A549 (cell line): ENCODE data around the gene KCNK2. TPM values are rescaled to one million over a fixed set of nuclear protein-coding genes. Genes with fewer than 3 reads are reported as not detected.

Source experiments
- ATAC-seq, 2 experiments: fragments of 200-7000 bp in 1 of 2; fragments of >200 bp in 1 of 2; cut with Nextera tagmentation in 1 of 2; cut with Tn5 transposase in 1 of 2; 3 replicates each; pipeline versions ENCODE4 v1.8.0 to v1.9.1; 2018 to 2020; ENCODE audit warnings: mild to moderate bottlenecking in 1 of 2, moderate library complexity in 1 of 2
- CTCF ChIA-PET: fragments of 300-600 bp; sonication (Branson Sonifier 250); formaldehyde crosslinking; extraction: SDS; loops from one replicate; lab custom pipeline; 2021; ENCODE audit warnings: antibody characterized with exemption, inconsistent platforms; lab: Yijun Ruan, JAX
- POLR2A ChIA-PET: fragments of 350-600 bp; formaldehyde crosslinking; extraction: SDS; loops from one replicate; lab custom pipeline; 2021; ENCODE audit warnings: antibody characterized with exemption, inconsistent platforms; lab: Yijun Ruan, JAX
- DNase-seq, 2 experiments: peaks; one replicate each; pipeline versions ENCODE4 v3.0.0 to v3.0.0-alpha.2; 2011 to 2016; ENCODE audit warnings: low read depth in 1 of 2, low spot score in 1 of 2
- FAIRE-seq: peaks from 2 replicates; lab custom pipeline; 2011; peaks lifted over from hg19 to GRCh38; lab: Jason Lieb, UNC
- H3K27ac ChIP-seq, 2 experiments: fragments of >200 bp; sonication (Bioruptor Twin); formaldehyde crosslinking; 3 replicates each; pipeline ENCODE4 v1.5.1; 2016 to 2017
- H3K4me1 ChIP-seq: fragments of >200 bp; sonication (Bioruptor Twin); formaldehyde crosslinking; 3 replicates; pipeline ENCODE4 v1.6.1; 2016
- H3K4me2 ChIP-seq: fragments of >200 bp; sonication (Bioruptor Twin); formaldehyde crosslinking; 3 replicates; pipeline ENCODE4 v1.6.1; 2016
- H3K4me3 ChIP-seq: fragments of >200 bp; sonication (Bioruptor Twin); formaldehyde crosslinking; 3 replicates; pipeline ENCODE4 v1.5.1; 2016
- H3K9me3 ChIP-seq: fragments of >200 bp; sonication (Bioruptor Twin); formaldehyde crosslinking; 3 replicates; pipeline ENCODE4 v1.6.1; 2016
- BHLHE40 ChIP-seq: IDR thresholded peaks from 2 replicates; pipeline ENCODE4 v1.6.1; 2012; ENCODE audit warnings: low read depth, low read length, inconsistent platforms
- CEBPB ChIP-seq, 2 experiments: fragments of >200 bp in 1 of 2; sonication (Bioruptor Twin) in 1 of 2; formaldehyde crosslinking in 1 of 2; IDR thresholded peaks; 2 replicates each; pipeline ENCODE4 v1.6.1; 2012 to 2016
- EHF ChIP-seq: fragments of 250-450 bp; sonication (Bioruptor Pico); IDR thresholded peaks from 2 replicates; pipeline ENCODE4 v1.5.0; 2020; ENCODE audit warnings: mild to moderate bottlenecking
- EHMT2 ChIP-seq: fragments of 200-600 bp; sonication (generic); IDR thresholded peaks from 2 replicates; pipeline ENCODE4 v1.6.1; 2016; ENCODE audit warnings: antibody characterized with exemption, low read depth, mild to moderate bottlenecking, moderate library complexity
- FOSB ChIP-seq: fragments of 250-450 bp; sonication (Bioruptor Pico); IDR thresholded peaks from 2 replicates; pipeline ENCODE4 v1.5.0; 2020; ENCODE audit warnings: mild to moderate bottlenecking, moderate library complexity
- FOXS1 ChIP-seq: fragments of 250-450 bp; sonication (Bioruptor Pico); IDR thresholded peaks from 2 replicates; pipeline ENCODE4 v1.5.0; 2020; ENCODE audit warnings: mild to moderate bottlenecking, moderate library complexity
- GATA3 ChIP-seq: IDR thresholded peaks from 2 replicates; pipeline ENCODE4 v1.6.1; 2012; ENCODE audit warnings: borderline replicate concordance
- HDAC2 ChIP-seq: fragments of 200-600 bp; sonication (generic); IDR thresholded peaks from 2 replicates; pipeline ENCODE4 v1.6.1; 2016
- HEYL ChIP-seq: fragments of 250-450 bp; sonication (Bioruptor Pico); IDR thresholded peaks from 2 replicates; pipeline ENCODE4 v1.8.0; 2021; ENCODE audit warnings: mild to moderate bottlenecking, moderate library complexity
- HOXA7 ChIP-seq: fragments of 250-450 bp; sonication (Bioruptor Pico); IDR thresholded peaks from 2 replicates; pipeline ENCODE4 v1.5.0; 2020; ENCODE audit warnings: mild to moderate bottlenecking, moderate library complexity
- HOXB5 ChIP-seq: fragments of 250-450 bp; sonication (Bioruptor Pico); IDR thresholded peaks from 2 replicates; pipeline ENCODE4 v1.5.0; 2020; ENCODE audit warnings: mild to moderate bottlenecking, moderate library complexity
- JUNB ChIP-seq: fragments of >200 bp; sonication (Bioruptor Twin); formaldehyde crosslinking; IDR thresholded peaks from 2 replicates; pipeline ENCODE4 v1.6.1; 2016
- KDM5A ChIP-seq: fragments of 200-600 bp; sonication (generic); IDR thresholded peaks from 2 replicates; pipeline ENCODE4 v1.6.1; 2016; ENCODE audit warnings: antibody characterized with exemption, mild to moderate bottlenecking
- MAFK ChIP-seq: fragments of 450-650 bp; IDR thresholded peaks from 2 replicates; pipeline ENCODE4 v1.6.1; 2014; ENCODE audit not compliant: partially characterized antibody
- MAZ ChIP-seq: fragments of 150-350 bp; IDR thresholded peaks from 2 replicates; pipeline ENCODE4 v1.6.1; 2014; ENCODE audit warnings: antibody characterized with exemption, low read depth, low read length, borderline replicate concordance
- MYC ChIP-seq: IDR thresholded peaks from 2 replicates; pipeline ENCODE4 v1.6.1; 2012; ENCODE audit warnings: mild to moderate bottlenecking, inconsistent platforms, low read length, improper control_type of control experiment, borderline replicate concordance
- NFE2L2 ChIP-seq: fragments of 150-350 bp; conservative IDR thresholded peaks from 2 replicates; pipeline ENCODE4 v1.6.1; 2014; ENCODE audit warnings: low read length
- PHF8 ChIP-seq: fragments of 200-600 bp; sonication (generic); IDR thresholded peaks from 2 replicates; pipeline ENCODE4 v1.6.1; 2016; ENCODE audit warnings: low read depth, mild to moderate bottlenecking, antibody characterized with exemption, moderate library complexity, borderline replicate concordance
- POLR2A ChIP-seq: IDR thresholded peaks from 2 replicates; pipeline ENCODE4 v1.6.1; 2012; ENCODE audit warnings: mild to moderate bottlenecking, low read length
- POLR2AphosphoS2 ChIP-seq: conservative IDR thresholded peaks from 2 replicates; pipeline ENCODE4 v1.6.1; 2012; ENCODE audit warnings: low read length, improper control_type of control experiment, inconsistent platforms
- RCOR1 ChIP-seq: fragments of 150-350 bp; IDR thresholded peaks from 2 replicates; pipeline ENCODE4 v1.6.1; 2014; ENCODE audit warnings: antibody characterized with exemption, low read length, low read depth
- RFX5 ChIP-seq: fragments of 450-650 bp; IDR thresholded peaks from 2 replicates; pipeline ENCODE4 v1.7.1; 2014; ENCODE audit warnings: antibody characterized with exemption, mild to moderate bottlenecking, moderate library complexity
- RNF2 ChIP-seq: fragments of 200-600 bp; sonication (generic); IDR thresholded peaks from 2 replicates; pipeline ENCODE4 v1.6.1; 2016; ENCODE audit warnings: low read depth, mild to moderate bottlenecking, antibody characterized with exemption, moderate library complexity, borderline replicate concordance
- SREBF2 ChIP-seq: fragments of 450-650 bp; IDR thresholded peaks from 2 replicates; pipeline ENCODE4 v1.6.1; 2014; ENCODE audit warnings: mild to moderate bottlenecking, moderate library complexity
- ZNF302 ChIP-seq: fragments of 250-450 bp; sonication (Bioruptor Pico); IDR thresholded peaks from 2 replicates; pipeline ENCODE4 v1.9.0; 2021; ENCODE audit warnings: inconsistent platforms, mild to moderate bottlenecking, moderate library complexity
- ZSCAN20 ChIP-seq: fragments of 250-450 bp; sonication (Bioruptor Pico); IDR thresholded peaks from 2 replicates; pipeline ENCODE4 v1.8.0; 2022; ENCODE audit warnings: mild to moderate bottlenecking, moderate library complexity
- WGBS: methylation state at CpG from one replicate; pipeline ENCODE4 v1.1.6; 2017; ENCODE audit errors: missing lambda C conversion rate; 5-methylcytosine and 5-hydroxymethylcytosine counted together
- polyA plus RNA-seq, 4 experiments: library from polyadenylated mRNA; depleted of rRNA in 3 of 4; stranded (reverse); fragments of >200 nt; fragmentation: RNase III in 1 of 4; extraction: RNeasy Plus Mini Kit Qiagen cat#74134 plus additional on column Dnase treatment in 1 of 4; gene quantifications; 2 replicates in 3 of 4; 3 replicates in 1 of 4; pipeline ENCODE4 v1.2.3, GENCODE V29; 2011 to 2017
- TF ChIP-seq, protein P1 (sequence below): IDR thresholded peaks from 2 replicates; pipeline ENCODE4 v1.6.1; 2012
- TF ChIP-seq, protein P2 (sequence below): IDR thresholded peaks from 2 replicates; pipeline ENCODE4 v1.6.1; 2012; ENCODE audit warnings: low read depth, borderline replicate concordance

KCNK2 gene
- polyA plus RNA-seq, 2 of the 4 experiments (the other 2 are of a cell fraction): 0.04 TPM; not detected in 1

DNA sequence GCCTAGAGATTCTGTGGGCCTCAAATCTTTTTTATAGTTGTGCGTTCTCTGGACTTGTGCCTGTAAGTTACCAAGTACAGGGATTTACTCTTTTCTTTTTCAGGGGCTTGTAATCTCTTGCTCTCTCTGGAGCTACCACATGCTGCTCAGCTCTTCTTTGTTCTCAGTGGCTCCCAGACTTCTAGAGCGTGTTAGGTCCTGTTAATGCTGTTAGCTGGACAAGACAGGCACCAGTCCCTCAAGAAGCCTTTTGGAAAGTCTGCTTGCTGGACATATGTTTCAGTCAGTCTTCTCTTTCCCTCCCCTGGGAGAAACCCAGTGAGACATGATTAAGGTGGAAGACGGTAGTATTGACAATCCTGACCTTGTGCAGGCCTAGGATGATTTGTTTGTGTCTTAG is 29.4 kb downstream of the KCNK2 start:
- no peak for ATAC-seq
- POLR2A ChIA-PET: interaction anchor here (0.6 kb wide), 1 partner anchor 13 kb away, joined by 3 read pairs; no protein-coding TSS in a partner anchor
- H3K4me1 ChIP-seq: peaks cover 14% of the 10 kb centered on the region
- CTCF ChIA-PET: interaction anchor here (0.7 kb wide), 1 partner anchor 485 kb away, joined by 3 read pairs; no protein-coding TSS in a partner anchor
- no peak for FAIRE-seq
- 0 out of 3 replicates have a peak, but pooled peaks cover 4% of the 10 kb centered on the region for H3K9me3 ChIP-seq
- WGBS: 55% methylated on average over 3 of the region's 3 CpGs
- no peak overlapping the region for H3K4me2 ChIP-seq
- TF ChIP-seq HDAC2 (no peak), PHF8 (no peak), RNF2 (no peak), MAZ (no peak), HEYL (no peak), FOSB (no peak), ZSCAN20 (CRISPR knock-in tag) (no peak), JUNB (no peak), RCOR1 (no peak), EHMT2 (no peak)
- TF ChIP-seq, protein P1, sequence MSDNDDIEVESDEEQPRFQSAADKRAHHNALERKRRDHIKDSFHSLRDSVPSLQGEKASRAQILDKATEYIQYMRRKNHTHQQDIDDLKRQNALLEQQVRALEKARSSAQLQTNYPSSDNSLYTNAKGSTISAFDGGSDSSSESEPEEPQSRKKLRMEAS: no peak
- TF ChIP-seq, all 56 proteins: peak for 0
- DNase-seq: no peak
- no peak overlapping the region for H3K4me3 ChIP-seq
- no peak overlapping the region for H3K27ac ChIP-seq

DNA sequence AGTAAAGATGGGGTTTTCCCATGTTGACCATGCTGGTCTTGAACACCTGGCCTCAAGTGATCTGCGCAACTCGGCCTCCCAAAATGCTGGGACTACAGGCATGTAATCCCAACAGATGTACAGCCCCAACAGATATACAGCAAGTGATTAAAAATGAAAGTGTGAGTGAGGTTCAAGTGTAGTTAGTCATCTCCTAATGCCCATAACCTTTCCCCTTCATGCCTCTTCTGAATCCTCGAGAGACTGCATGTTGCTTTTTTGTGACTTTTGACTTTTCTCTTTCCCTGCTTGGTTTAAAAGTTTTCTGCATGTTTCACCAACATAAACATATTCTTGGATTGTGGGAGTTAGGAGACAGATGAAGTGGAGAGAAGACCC is 31.2 kb downstream of the KCNK2 start:
- peak overlapping the region; percentile 34; the same call in 2 of the 3 replicates for H3K4me2 ChIP-seq
- H3K4me1 ChIP-seq: peaks cover 14% of the 10 kb centered on the region
- DNase-seq: no peak
- no peak overlapping the region for H3K4me3 ChIP-seq
- no peak for FAIRE-seq
- no peak for TF ChIP-seq NFE2L2
- TF ChIP-seq RCOR1: no peak
- no peak for TF ChIP-seq ZNF302 (CRISPR knock-in tag)
- TF ChIP-seq BHLHE40: no peak
- TF ChIP-seq HOXA7 (CRISPR knock-in tag): no peak
- no peak for TF ChIP-seq MYC
- no peak for TF ChIP-seq FOXS1 (CRISPR knock-in tag)
- TF ChIP-seq SREBF2: no peak
- no peak for TF ChIP-seq POLR2AphosphoS2
- TF ChIP-seq FOSB: no peak
- TF ChIP-seq PHF8: no peak
- no peak overlapping the region for H3K27ac ChIP-seq
- ChIA-PET CTCF (no interaction called here), POLR2A (no interaction called here)
- 53% methylated on average over 3 of the region's 3 CpGs for WGBS
- no peaks in the 10 kb centered on the region for H3K9me3 ChIP-seq
- no peak for ATAC-seq

DNA sequence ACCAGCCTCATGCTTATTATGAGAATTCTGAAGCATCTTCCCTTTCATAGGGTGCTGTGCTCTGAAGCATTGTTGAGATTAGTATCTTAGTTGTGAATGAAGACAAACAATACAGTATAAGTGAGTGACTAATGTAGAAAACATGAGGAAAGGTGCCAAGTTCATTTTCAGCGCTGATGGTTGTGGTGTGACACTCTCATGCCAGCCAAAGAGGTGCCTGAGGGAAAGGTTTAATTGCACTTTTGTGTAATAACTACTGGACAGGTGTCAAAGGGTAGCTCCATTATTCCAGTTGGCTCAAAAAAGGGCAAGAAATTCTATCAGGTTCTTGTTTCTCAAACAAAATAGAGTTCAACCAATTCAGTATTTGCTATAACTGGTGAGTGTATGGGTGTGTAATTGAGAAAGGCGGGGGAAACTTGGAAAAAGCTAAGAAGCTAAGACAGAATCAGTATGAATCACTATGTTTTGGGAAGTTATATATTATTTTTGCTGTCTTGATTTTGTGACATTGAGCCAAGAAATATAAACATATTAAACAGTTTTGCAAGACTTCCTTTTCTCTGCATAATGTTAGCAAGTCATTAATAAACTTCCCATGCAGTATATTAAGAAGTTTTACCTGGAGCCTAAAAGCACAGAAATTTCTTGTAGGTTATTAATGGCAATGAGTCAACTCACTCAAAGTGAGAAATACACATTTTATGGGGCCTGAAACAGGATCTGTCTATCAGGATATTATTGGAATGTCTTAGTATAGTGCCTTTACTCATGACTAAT is 31.8 kb downstream of the KCNK2 start:
- DNase-seq (peak in 1 of 2 experiments; percentile 8), FAIRE-seq (no peak), ATAC-seq (peak; percentile 33 to 50; a peak in 4 of 6 replicates)
- Histone ChIP-seq H3K4me1 (peaks cover 14% of the 10 kb centered on the region), H3K27ac (no peak overlapping the region), H3K4me2 (peak overlapping the region; percentile 34; the same call in 2 of the 3 replicates), H3K4me3 (no peak overlapping the region), H3K9me3 (no peaks in the 10 kb centered on the region)
- WGBS: 9% methylated on average over 2 of the region's 2 CpGs
- ChIA-PET CTCF (no interaction called here), POLR2A (no interaction called here)
- TF ChIP-seq FOSB: no peak
- peak; percentile 30; the same call in 1 of the 2 replicates for TF ChIP-seq GATA3
- no peak for TF ChIP-seq PHF8

DNA sequence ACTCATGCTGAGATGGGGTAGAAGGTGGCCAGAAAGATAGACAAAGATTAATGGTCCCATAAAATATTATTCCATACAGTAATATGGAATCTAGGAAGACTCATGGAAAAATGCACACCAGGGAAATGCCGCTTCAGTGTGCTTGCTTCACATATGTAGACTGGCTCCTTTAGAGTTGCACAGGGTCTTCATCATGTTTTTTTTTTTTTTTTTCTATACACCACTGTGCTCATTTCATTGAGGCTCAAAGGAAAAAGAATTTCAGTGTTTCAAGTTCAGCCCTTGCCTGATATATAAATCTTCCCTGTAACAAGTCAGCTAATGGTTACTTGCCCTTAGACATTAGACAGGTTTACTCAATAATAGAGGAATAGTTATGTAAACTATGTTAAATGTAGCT is 33.2 kb downstream of the KCNK2 start:
- Histone ChIP-seq H3K27ac (no peak overlapping the region), H3K4me2 (no peak overlapping the region), H3K9me3 (no peaks in the 10 kb centered on the region), H3K4me1 (peaks cover 14% of the 10 kb centered on the region), H3K4me3 (no peak overlapping the region)
- DNase-seq: no peak
- FAIRE-seq: no peak
- TF ChIP-seq EHMT2 (no peak), MAFK (no peak), ZNF302 (CRISPR knock-in tag) (no peak), EHF (CRISPR knock-in tag) (no peak), KDM5A (no peak), RFX5 (no peak), FOXS1 (CRISPR knock-in tag) (no peak), CEBPB (IDR thresholded peaks at IDR 0.05) (no peak), HOXB5 (CRISPR knock-in tag) (no peak), POLR2A (no peak)
- TF ChIP-seq, protein P2, sequence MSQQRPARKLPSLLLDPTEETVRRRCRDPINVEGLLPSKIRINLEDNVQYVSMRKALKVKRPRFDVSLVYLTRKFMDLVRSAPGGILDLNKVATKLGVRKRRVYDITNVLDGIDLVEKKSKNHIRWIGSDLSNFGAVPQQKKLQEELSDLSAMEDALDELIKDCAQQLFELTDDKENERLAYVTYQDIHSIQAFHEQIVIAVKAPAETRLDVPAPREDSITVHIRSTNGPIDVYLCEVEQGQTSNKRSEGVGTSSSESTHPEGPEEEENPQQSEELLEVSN: no peak
- TF ChIP-seq, protein P1: no peak
- WGBS: 85% methylated on average over 1 of the region's 1 CpG
- ATAC-seq: no peak
- ChIA-PET CTCF (no interaction called here), POLR2A (no interaction called here)
